Measurements from ENCODE around the gene STOM. TPM values are rescaled to one million over a fixed set of nuclear protein-coding genes. Genes with fewer than 3 reads are reported as not detected.

The STOM gene
- total and polyA plus RNA-seq, 4 donors = 40.5 to 106 (median 63.9) TPM

DNA sequence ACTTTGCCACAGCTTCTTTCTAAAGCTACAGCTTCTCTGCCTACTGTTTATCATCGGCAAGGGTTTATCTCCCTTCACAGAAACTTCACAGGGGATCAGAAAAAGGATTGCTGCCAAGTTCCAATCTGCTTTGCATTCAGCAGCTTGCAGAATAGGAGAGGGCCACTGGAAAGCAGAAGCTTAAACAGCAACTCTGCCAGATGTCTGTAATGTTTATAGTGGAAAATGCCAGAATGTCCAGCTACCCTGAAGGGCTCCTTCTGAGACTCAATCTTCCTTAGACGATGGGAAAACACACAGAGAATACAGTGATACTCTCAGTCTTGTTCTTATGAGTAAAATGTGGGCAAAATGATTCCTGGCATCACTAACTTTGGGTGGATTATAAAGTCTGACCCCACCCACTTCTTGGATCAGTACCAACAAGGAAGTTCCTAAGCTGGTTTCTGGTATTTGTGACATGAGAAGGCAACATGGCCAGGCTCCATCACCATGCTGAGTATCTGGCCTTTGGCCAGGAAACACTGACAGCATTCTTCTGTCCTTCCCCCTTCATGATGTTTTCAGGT lies 19.0 kb downstream of the STOM start:
- DNase-seq (ENCODE audit: low read depth in 4 of 6, low spot score in 6 of 6) = peak; percentile 64 to 95 (median 79)
- Histone ChIP-seq H3K27me3 (ENCODE audit: control insufficient read depth, insufficient read depth, low read length) (peaks cover 9% of the 10 kb centered on the region), H3K36me3 (ENCODE audit: control insufficient read depth, insufficient read depth, low read length) (no peaks in the 10 kb centered on the region), H3K4me3 (ENCODE audit: low read depth, low read length) (no peak overlapping the region), H3K4me1 (ENCODE audit: control insufficient read depth, insufficient read depth, low read length) (no peaks in the 10 kb centered on the region), H3K27ac (ENCODE audit: low read depth, low read length) (peak overlapping the region; percentile 90), H3K9me3 (ENCODE audit: control insufficient read depth, insufficient read depth, low read length) (no peaks in the 10 kb centered on the region)
- whole genome bisulfite sequencing (ENCODE audit: insufficient coverage) = 0% methylated on average over 1 of the region's 2 CpGs

DNA sequence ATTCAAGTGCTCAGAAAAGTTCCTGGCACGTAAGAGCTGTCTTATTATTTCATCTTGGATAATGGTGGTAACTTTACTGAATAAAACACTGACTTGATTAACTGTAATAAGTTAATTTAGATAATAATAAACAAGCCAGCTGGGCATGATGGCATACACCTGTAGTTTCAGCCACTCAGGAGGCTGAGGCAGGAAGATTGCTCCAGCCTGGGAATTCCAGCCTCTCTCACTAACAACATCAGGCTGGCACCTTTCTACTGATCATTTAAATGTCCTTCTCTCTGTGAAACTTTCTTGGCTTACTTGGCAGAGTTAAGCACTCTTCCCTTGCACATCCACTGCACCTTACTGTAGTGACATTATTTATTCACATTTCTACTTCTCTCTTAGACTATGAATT lies 20.0 kb downstream of the STOM start:
- Histone ChIP-seq H3K27ac (ENCODE audit: low read depth, low read length) (peak overlapping the region; percentile 90), H3K9me3 (ENCODE audit: control insufficient read depth, insufficient read depth, low read length) (no peaks in the 10 kb centered on the region), H3K27me3 (ENCODE audit: control insufficient read depth, insufficient read depth, low read length) (peaks cover 9% of the 10 kb centered on the region), H3K4me1 (ENCODE audit: control insufficient read depth, insufficient read depth, low read length) (no peaks in the 10 kb centered on the region), H3K36me3 (ENCODE audit: control insufficient read depth, insufficient read depth, low read length) (no peaks in the 10 kb centered on the region), H3K4me3 (ENCODE audit: low read depth, low read length) (no peak overlapping the region)
- WGBS (ENCODE audit: insufficient coverage) = no CpG with 5 or more reads among the region's 1 CpG
- DNase-seq (ENCODE audit: low read depth in 4 of 6, low spot score in 6 of 6) = no peak

DNA sequence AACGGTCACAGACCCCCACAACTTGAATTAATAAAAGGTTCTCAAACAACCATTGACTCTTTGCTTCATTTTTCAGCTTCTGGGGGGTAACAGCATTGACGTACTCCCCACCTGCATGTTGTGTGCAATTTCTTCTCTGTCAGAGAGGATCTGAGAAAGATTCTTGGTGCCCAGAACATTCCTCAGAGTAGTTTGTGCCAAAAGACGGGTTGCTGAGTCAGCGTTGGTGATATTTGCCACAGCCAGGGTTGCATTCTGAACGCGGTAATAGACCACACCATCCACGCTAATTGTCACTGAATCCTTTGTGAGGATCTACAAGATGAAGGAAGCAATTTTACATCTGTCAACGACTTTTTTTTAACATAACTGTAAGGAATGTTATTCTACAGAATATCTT lies 21.0 kb downstream of the STOM start:
- no peaks in the 10 kb centered on the region for H3K36me3 ChIP-seq (ENCODE audit: control insufficient read depth, insufficient read depth, low read length)
- H3K4me3 ChIP-seq (ENCODE audit: low read depth, low read length) = no peak overlapping the region
- no peak for DNase-seq (ENCODE audit: low read depth in 4 of 6, low spot score in 6 of 6)
- WGBS (ENCODE audit: insufficient coverage) = 88% methylated on average over 2 of the region's 8 CpGs
- no peaks in the 10 kb centered on the region for H3K4me1 ChIP-seq (ENCODE audit: control insufficient read depth, insufficient read depth, low read length)
- H3K27me3 ChIP-seq (ENCODE audit: control insufficient read depth, insufficient read depth, low read length) = peaks cover 9% of the 10 kb centered on the region
- H3K27ac ChIP-seq (ENCODE audit: low read depth, low read length) = no peak overlapping the region
- no peaks in the 10 kb centered on the region for H3K9me3 ChIP-seq (ENCODE audit: control insufficient read depth, insufficient read depth, low read length)

DNA sequence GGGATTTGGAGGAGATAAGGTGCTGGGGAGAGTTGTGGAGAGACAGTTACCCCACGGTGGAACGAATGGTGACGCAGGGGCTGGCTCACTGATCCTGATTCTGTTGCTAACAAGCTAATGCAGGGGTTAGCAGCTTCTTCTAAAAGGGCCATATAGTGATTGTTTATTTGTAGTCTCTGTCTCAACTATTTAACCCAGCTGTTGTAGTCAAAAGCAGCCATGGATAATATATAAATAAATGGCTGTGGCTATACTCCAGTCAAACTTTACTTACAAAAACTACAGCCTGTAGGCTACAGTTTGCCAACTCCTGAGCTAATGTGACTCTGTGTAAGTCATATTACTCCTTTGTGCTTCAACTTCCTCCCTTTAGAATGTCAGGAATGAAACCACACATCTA lies 21.8 kb downstream of the STOM start:
- no peak for DNase-seq (ENCODE audit: low read depth in 4 of 6, low spot score in 6 of 6)
- Histone ChIP-seq H3K9me3 (ENCODE audit: control insufficient read depth, insufficient read depth, low read length) (no peaks in the 10 kb centered on the region), H3K27me3 (ENCODE audit: control insufficient read depth, insufficient read depth, low read length) (peaks cover 9% of the 10 kb centered on the region), H3K4me1 (ENCODE audit: control insufficient read depth, insufficient read depth, low read length) (no peaks in the 10 kb centered on the region), H3K4me3 (ENCODE audit: low read depth, low read length) (no peak overlapping the region), H3K27ac (ENCODE audit: low read depth, low read length) (no peak overlapping the region), H3K36me3 (ENCODE audit: control insufficient read depth, insufficient read depth, low read length) (no peaks in the 10 kb centered on the region)
- WGBS (ENCODE audit: insufficient coverage) = no CpG with 5 or more reads among the region's 3 CpGs

DNA sequence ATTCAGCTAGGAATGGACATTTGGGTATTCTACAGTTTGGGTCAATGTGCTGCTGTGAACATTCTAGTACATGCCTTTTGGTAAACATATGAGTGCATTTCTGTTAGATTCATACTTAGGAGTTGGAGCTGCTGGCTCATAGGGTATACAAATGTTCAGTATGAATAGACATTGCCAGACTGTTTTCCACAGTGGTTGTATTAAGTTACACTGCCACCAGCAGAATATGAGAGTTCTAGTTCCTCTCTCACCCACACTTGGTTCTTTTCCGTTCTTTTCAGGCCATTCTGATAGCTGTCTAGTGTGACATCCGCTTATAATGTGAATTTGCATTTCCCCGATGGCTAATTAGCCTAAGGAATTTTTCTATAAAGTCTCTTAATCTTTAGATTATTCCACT lies 25.0 kb downstream of the STOM start:
- no peak for DNase-seq (ENCODE audit: low read depth in 4 of 6, low spot score in 6 of 6)
- WGBS (ENCODE audit: insufficient coverage) = no CpG with 5 or more reads among the region's 3 CpGs
- no peaks in the 10 kb centered on the region for H3K36me3 ChIP-seq (ENCODE audit: control insufficient read depth, insufficient read depth, low read length)
- no peaks in the 10 kb centered on the region for H3K4me1 ChIP-seq (ENCODE audit: control insufficient read depth, insufficient read depth, low read length)
- no peak overlapping the region for H3K27ac ChIP-seq (ENCODE audit: low read depth, low read length)
- H3K27me3 ChIP-seq (ENCODE audit: control insufficient read depth, insufficient read depth, low read length) = peaks cover 2% of the 10 kb centered on the region
- H3K9me3 ChIP-seq (ENCODE audit: control insufficient read depth, insufficient read depth, low read length) = no peaks in the 10 kb centered on the region
- H3K4me3 ChIP-seq (ENCODE audit: low read depth, low read length) = no peak overlapping the region

DNA sequence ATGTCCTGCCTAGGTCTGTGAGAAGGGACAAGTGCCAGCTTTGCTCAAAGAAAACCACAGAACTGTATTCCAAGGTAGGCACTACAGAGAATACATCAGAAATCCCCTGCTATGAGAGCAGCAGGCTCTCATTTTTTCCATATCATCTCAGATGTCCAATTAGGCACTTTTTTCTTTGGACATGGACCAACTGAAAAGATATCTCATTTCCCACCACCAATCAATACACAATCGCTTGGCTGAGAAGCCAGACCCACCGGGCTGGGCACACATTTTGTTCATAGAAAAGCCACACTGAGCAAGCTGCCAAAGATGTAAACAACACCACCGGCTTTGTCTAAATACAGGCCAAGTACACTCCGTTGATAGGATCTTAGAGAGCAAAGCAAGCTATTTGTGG lies 25.9 kb downstream of the STOM start:
- no peaks in the 10 kb centered on the region for H3K36me3 ChIP-seq (ENCODE audit: control insufficient read depth, insufficient read depth, low read length)
- H3K4me3 ChIP-seq (ENCODE audit: low read depth, low read length) = no peak overlapping the region

DNA sequence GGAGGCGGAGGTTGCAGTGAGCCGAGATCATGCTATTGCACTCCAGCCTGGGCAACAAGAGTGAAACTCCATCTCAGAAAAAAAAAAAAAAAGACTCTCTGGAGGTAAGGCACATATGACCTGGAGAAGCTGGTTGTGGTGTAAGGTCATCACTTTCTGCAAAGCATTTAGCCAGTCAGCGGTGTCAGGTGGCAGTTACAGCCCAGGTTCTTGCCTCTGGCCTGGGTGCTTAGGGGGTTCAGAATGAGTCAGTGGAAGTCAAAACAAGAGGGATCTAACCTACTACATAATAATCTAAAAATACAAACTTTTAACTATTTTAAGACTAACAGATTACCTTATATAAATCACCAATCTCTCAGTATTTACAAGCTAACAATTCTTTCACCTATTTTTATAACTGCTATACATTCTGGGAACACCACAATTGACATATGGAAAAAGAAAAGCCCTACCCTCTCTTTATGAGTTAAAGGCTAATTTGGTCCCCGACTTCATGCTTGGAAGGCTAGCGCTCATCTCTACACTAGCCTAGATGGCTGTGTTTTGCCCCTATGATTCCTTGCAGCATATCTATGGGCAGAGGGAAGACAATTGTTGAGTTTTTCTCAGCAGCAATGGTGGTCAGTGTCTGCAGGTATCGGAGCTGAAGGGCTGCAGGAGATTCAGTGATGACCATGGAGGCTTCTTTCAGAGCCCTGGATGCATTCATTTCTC lies 29.2 kb downstream of the STOM start:
- no peaks in the 10 kb centered on the region for H3K27me3 ChIP-seq (ENCODE audit: control insufficient read depth, insufficient read depth, low read length)
- no peak for DNase-seq (ENCODE audit: low read depth in 4 of 6, low spot score in 6 of 6)
- H3K9me3 ChIP-seq (ENCODE audit: control insufficient read depth, insufficient read depth, low read length) = no peaks in the 10 kb centered on the region
- no peak overlapping the region for H3K27ac ChIP-seq (ENCODE audit: low read depth, low read length)
- H3K4me3 ChIP-seq (ENCODE audit: low read depth, low read length) = no peak overlapping the region
- H3K4me1 ChIP-seq (ENCODE audit: control insufficient read depth, insufficient read depth, low read length) = no peaks in the 10 kb centered on the region
- WGBS (ENCODE audit: insufficient coverage) = 100% methylated on average over 1 of the region's 6 CpGs
- H3K36me3 ChIP-seq (ENCODE audit: control insufficient read depth, insufficient read depth, low read length) = no peaks in the 10 kb centered on the region

More for the DNA sequence above, 25.9 kb downstream of the STOM start:
- peak in 2 of 6 donors; percentile 56 to 68 for DNase-seq (ENCODE audit: low read depth in 4 of 6, low spot score in 6 of 6)
- no peaks in the 10 kb centered on the region for H3K9me3 ChIP-seq (ENCODE audit: control insufficient read depth, insufficient read depth, low read length)
- 17% methylated on average over 2 of the region's 4 CpGs for WGBS (ENCODE audit: insufficient coverage)
- H3K27me3 ChIP-seq (ENCODE audit: control insufficient read depth, insufficient read depth, low read length) = peaks cover 2% of the 10 kb centered on the region
- no peaks in the 10 kb centered on the region for H3K4me1 ChIP-seq (ENCODE audit: control insufficient read depth, insufficient read depth, low read length)
- no peak overlapping the region for H3K27ac ChIP-seq (ENCODE audit: low read depth, low read length)

DNA sequence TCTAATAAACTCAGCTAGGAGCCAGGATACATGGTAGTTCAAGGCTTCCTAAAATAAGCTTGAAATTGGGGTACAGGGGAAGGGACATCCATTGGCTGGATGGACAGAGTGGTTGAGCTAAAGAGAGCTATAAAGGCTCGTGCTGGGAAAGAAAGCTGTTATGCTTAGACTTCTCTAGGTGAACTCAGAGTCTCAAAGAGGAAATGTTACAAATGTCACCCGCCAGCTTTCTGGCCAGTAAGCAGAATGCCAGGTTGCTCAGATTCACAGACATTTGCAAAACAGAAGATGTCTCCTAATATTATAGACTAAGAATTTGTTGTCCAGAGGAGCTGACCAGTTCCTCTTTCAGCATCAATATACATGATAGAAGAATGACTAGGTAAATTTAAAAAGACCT lies 30.6 kb downstream of the STOM start:
- H3K9me3 ChIP-seq (ENCODE audit: control insufficient read depth, insufficient read depth, low read length) = no peaks in the 10 kb centered on the region
- no peak overlapping the region for H3K4me3 ChIP-seq (ENCODE audit: low read depth, low read length)
- no peaks in the 10 kb centered on the region for H3K36me3 ChIP-seq (ENCODE audit: control insufficient read depth, insufficient read depth, low read length)
- WGBS (ENCODE audit: insufficient coverage) = 90% methylated on average over 1 of the region's 2 CpGs
- no peaks in the 10 kb centered on the region for H3K27me3 ChIP-seq (ENCODE audit: control insufficient read depth, insufficient read depth, low read length)
- H3K27ac ChIP-seq (ENCODE audit: low read depth, low read length) = no peak overlapping the region
- no peak for DNase-seq (ENCODE audit: low read depth in 4 of 6, low spot score in 6 of 6)
- no peaks in the 10 kb centered on the region for H3K4me1 ChIP-seq (ENCODE audit: control insufficient read depth, insufficient read depth, low read length)

DNA sequence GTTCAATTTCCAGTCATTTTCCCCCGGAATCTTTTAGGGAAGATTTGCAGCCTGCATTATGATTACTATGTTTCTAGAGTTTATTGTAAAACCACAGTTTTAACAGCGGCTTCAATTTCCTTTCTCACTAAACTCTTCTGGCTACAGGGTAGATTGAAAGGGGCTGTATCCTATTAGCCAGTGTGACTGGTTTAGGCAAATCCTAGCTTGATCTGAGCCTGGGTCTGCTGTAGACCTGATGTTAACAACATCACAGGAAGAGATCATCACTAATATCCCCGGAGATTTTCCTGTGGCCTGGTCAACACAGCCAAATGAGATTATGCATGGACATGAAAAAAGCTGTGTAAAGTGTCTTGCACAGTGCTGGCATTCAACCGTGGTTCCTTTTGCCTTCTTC lies 33.4 kb downstream of the STOM start:
- H3K9me3 ChIP-seq (ENCODE audit: control insufficient read depth, insufficient read depth, low read length) = no peaks in the 10 kb centered on the region
- H3K4me3 ChIP-seq (ENCODE audit: low read depth, low read length) = no peak overlapping the region
- no peaks in the 10 kb centered on the region for H3K27me3 ChIP-seq (ENCODE audit: control insufficient read depth, insufficient read depth, low read length)
- no peak overlapping the region for H3K27ac ChIP-seq (ENCODE audit: low read depth, low read length)
- no peak for DNase-seq (ENCODE audit: low read depth in 4 of 6, low spot score in 6 of 6)
- no peaks in the 10 kb centered on the region for H3K4me1 ChIP-seq (ENCODE audit: control insufficient read depth, insufficient read depth, low read length)
- 100% methylated on average over 1 of the region's 4 CpGs for WGBS (ENCODE audit: insufficient coverage)
- H3K36me3 ChIP-seq (ENCODE audit: control insufficient read depth, insufficient read depth, low read length) = peaks cover 4% of the 10 kb centered on the region

All from spinal cord (tissue), 10 donors.